Activated B cell treated with CpG ODN at 0.5 μM for 24 hours (primary cell): ENCODE measurements around the gene PRKN. TPM values are rescaled to one million over a fixed set of nuclear protein-coding genes. Genes with fewer than 3 reads are reported as not detected.

Experiments used
- ATAC-seq: fragments of 200-7000 bp; cut with Tn5 transposase; one replicate; pipeline ENCODE4 v1.10.0; 2021; ENCODE audit warnings: low read depth, mild to moderate bottlenecking, moderate library complexity
- CTCF ChIA-PET: fragments of 350-600 bp; sonication (Branson Sonifier 250); formaldehyde crosslinking; loops from one replicate; lab custom pipeline; 2021; ENCODE audit warnings: antibody characterized with exemption; lab: Charles Lee
- POLR2A ChIA-PET: fragments of 350-600 bp; sonication (Branson Sonifier 250); formaldehyde crosslinking; loops from one replicate; lab custom pipeline; 2021; ENCODE audit warnings: antibody characterized with exemption; lab: Charles Lee
- DNase-seq: peaks from one replicate; pipeline ENCODE4 v3.0.0; 2022
- H3K27ac Mint-ChIP-seq: one replicate; pipeline ENCODE4 v1.8.0; 2020; ENCODE audit warnings: mixed read lengths
- H3K27me3 Mint-ChIP-seq: one replicate; pipeline ENCODE4 v1.8.0; 2021; ENCODE audit warnings: mixed read lengths
- H3K36me3 Mint-ChIP-seq: one replicate; pipeline ENCODE4 v1.8.0; 2021; ENCODE audit warnings: low read depth, mixed read lengths
- H3K4me1 Mint-ChIP-seq: one replicate; pipeline ENCODE4 v1.8.0; 2021; ENCODE audit warnings: mixed read lengths
- H3K4me3 Mint-ChIP-seq: one replicate; pipeline ENCODE4 v1.8.0; 2020; ENCODE audit warnings: mild to moderate bottlenecking, mixed read lengths
- H3K9me3 Mint-ChIP-seq: one replicate; pipeline ENCODE4 v1.8.0; 2020; ENCODE audit warnings: mixed read lengths
- CTCF ChIP-seq: fragments of 200-600 bp; IDR thresholded peaks from one replicate; pipeline ENCODE4 v1.8.0; 2022; ENCODE audit warnings: antibody characterized with exemption, mild to moderate bottlenecking
- intact Hi-C: fragments of 100-400 bp; cut with micrococcal nuclease; formaldehyde crosslinking; loops from one replicate; pipeline ENCODE4 v1.15.1; 2024
- total RNA-seq: library from RNA; stranded (reverse); gene quantifications from 2 replicates; pipeline ENCODE4 v1.2.3, GENCODE V29; 2022

The PRKN gene
- total RNA-seq, 1 donor from 2014 or later, result 2.3 TPM

GRCh38 chr6:161921602-161922395, 805.8 kb downstream of the PRKN start:
- CTCF ChIA-PET, result no interaction called here
- Mint-ChIP-seq H3K27ac (no peak overlapping the region), H3K4me1 (no peaks in the 10 kb centered on the region), H3K4me3 (no peak overlapping the region), H3K9me3 (no peaks in the 10 kb centered on the region), H3K36me3 (no peaks in the 10 kb centered on the region), H3K27me3 (no peaks in the 10 kb centered on the region)
- DNase-seq, result no peak
- no peak for ATAC-seq
- TF ChIP-seq CTCF, result no peak
- POLR2A ChIA-PET, result no interaction called here
- intact Hi-C loops, result no loop called here

DNA sequence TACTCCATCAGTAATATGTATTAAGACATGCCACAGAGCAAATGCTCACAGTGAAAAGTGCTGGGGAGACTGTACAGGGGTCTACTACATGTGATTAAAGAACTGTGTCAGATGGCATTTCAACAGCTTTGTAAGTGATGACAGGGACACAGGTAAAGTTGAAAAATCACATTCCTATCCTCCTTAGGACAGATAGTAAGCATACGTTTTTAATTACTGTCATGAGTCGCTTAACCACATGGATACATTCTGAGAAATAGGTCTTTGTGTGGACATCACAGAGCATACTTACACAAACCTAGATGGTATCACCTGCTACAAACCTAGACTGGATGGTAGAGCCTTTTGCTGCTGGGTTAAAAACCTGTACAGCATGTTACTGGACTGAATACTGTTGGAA, 807.9 kb downstream of the PRKN start:
- Mint-ChIP-seq H3K36me3 (no peaks in the 10 kb centered on the region), H3K4me3 (no peak overlapping the region), H3K9me3 (no peaks in the 10 kb centered on the region), H3K27ac (no peak overlapping the region), H3K4me1 (no peaks in the 10 kb centered on the region), H3K27me3 (no peaks in the 10 kb centered on the region)
- CTCF ChIA-PET, result no interaction called here
- POLR2A ChIA-PET, result no interaction called here
- no peak for ATAC-seq
- no peak for TF ChIP-seq CTCF
- intact Hi-C loops, result no loop called here
- no peak for DNase-seq

DNA sequence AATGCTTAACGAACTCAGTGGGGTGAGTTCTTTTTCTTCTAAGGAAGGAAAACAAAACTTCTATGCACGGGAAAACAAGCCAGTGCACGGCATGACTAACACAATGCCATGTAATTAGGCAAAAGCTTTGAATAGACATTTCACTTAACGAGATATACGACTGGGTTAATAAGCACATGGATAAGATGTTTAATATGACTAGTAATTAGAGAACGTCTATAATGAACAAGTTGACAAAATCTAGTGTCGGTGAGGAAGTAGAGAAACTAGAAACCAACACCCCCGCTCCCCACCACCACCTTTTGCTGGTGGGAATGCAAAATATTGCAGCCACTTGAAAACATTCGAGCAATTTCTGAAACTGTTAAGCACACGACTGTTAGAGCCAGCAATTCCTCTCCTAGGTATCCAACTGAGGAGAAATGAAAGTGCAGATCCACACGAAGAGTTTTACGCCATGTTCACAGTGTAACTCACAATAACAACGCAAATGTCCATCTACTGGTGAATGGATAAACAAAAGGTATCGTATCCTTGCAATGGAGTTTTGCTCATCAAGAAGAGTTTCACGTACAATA, 808.8 kb downstream of the PRKN start:
- Mint-ChIP-seq H3K4me3 (no peak overlapping the region), H3K27me3 (no peaks in the 10 kb centered on the region), H3K27ac (no peak overlapping the region), H3K9me3 (no peaks in the 10 kb centered on the region), H3K36me3 (no peaks in the 10 kb centered on the region), H3K4me1 (no peaks in the 10 kb centered on the region)
- ChIA-PET CTCF (no interaction called here), POLR2A (no interaction called here)
- DNase-seq (no peak), ATAC-seq (no peak)
- intact Hi-C loops, result no loop called here
- no peak for TF ChIP-seq CTCF

- no peak for DNase-seq
- POLR2A ChIA-PET, result no interaction called here
- intact Hi-C loops, result no loop called here
- H3K9me3 Mint-ChIP-seq, result no peaks in the 10 kb centered on the region
- CTCF ChIA-PET, result no interaction called here
- H3K4me3 Mint-ChIP-seq, result no peak overlapping the region
- no peak for TF ChIP-seq CTCF
- no peaks in the 10 kb centered on the region for H3K36me3 Mint-ChIP-seq
- H3K4me1 Mint-ChIP-seq, result no peaks in the 10 kb centered on the region
- ATAC-seq, result no peak
- no peak overlapping the region for H3K27ac Mint-ChIP-seq
- no peaks in the 10 kb centered on the region for H3K27me3 Mint-ChIP-seq
Observed at GRCh38 chr6:161918109-161918531, 809.4 kb downstream of the PRKN start.

DNA sequence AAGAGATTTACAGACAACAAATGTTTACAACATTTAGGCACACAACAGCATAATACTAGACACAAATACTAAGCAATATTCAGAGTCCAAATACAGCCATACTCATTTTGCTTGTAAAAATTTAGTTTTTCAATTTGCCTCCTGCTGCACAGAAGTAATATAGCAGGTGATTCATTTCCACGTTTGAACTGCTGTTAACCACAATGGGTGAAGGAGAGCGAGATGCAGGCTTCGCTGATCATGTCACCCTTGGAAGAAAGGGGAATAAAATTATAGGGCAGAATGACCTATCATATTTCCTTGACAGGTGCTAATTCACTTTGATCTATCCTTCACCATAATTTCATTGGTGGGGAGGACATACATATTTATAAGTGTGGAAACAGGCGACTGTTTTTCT, 809.9 kb downstream of the PRKN start:
- no peak for ATAC-seq
- intact Hi-C loops, result no loop called here
- H3K4me1 Mint-ChIP-seq, result no peaks in the 10 kb centered on the region
- no peak for DNase-seq
- ChIA-PET POLR2A (no interaction called here), CTCF (no interaction called here)
- H3K36me3 Mint-ChIP-seq, result no peaks in the 10 kb centered on the region
- TF ChIP-seq CTCF, result no peak
- H3K9me3 Mint-ChIP-seq, result no peaks in the 10 kb centered on the region
- H3K27ac Mint-ChIP-seq, result no peak overlapping the region
- no peaks in the 10 kb centered on the region for H3K27me3 Mint-ChIP-seq
- H3K4me3 Mint-ChIP-seq, result no peak overlapping the region
